Measurements from ENCODE around the gene PUM2. TPM values are rescaled to one million over a fixed set of nuclear protein-coding genes. Genes with fewer than 3 reads are reported as not detected.

Gene PUM2
- total RNA-seq, 1 experiment from 2014 or later, result 105 TPM

GRCh38 chr2:20343128-20343527 lies 7.5 kb downstream of the PUM2 start:
- POLR2A ChIA-PET, result no interaction called here
- RAD21 ChIA-PET (ENCODE audit: low non-redundant PET in 1 of 2, low total read pairs in 2 of 2, uncharacterized antibody in 2 of 2, unreplicated experiment in 2 of 2), result no interaction called here
- ATAC-seq, result peak; percentile 46; the same call in 1 of the 2 replicates

More at GRCh38 chr2:20343128-20343527, 7.5 kb downstream of the PUM2 start:
- CTCF ChIA-PET, result interaction anchor here (1.8 kb wide), 1 partner anchor 17 kb away, joined by 6 read pairs; no protein-coding TSS in a partner anchor
- Histone ChIP-seq H4K20me1 (ENCODE audit: insufficient read depth) (peaks cover 68% of the 10 kb centered on the region; the same call in 1 of the 2 replicates), H3K36me3 (ENCODE audit: control insufficient read depth in 1 of 2, insufficient read depth in 2 of 2, low read length in 2 of 2) (no peaks in the 10 kb centered on the region), H3K4me3 (replicated peaks in 1 of 2; ENCODE audit: low read depth in 1 of 2, low read length in 2 of 2) (no peak overlapping the region), H3K27me3 (ENCODE audit: insufficient read depth, low read length) (no peaks in the 10 kb centered on the region), H3K79me2 (ENCODE audit: insufficient read depth, low read length) (peaks cover 100% of the 10 kb centered on the region), H3K9ac (ENCODE audit: low read length) (no peak overlapping the region), H3K27ac (ENCODE audit: low read depth, low read length) (no peak overlapping the region), H3K4me2 (ENCODE audit: low read length) (no peak overlapping the region), H3K4me1 (ENCODE audit: control insufficient read depth in 1 of 2, insufficient read depth in 2 of 2, low read length in 2 of 2) (peaks cover 0 to 17% of the 10 kb centered on the region in 2 experiments; a peak in 1 of 4 replicates), H3K9me3 (ENCODE audit: control insufficient read depth in 1 of 2, insufficient read depth in 1 of 2, low read depth in 1 of 2, low read length in 2 of 2) (no peaks in the 10 kb centered on the region), H2AFZ (ENCODE audit: low read depth, low read length, poor library complexity, severe bottlenecking) (no peak overlapping the region), H3K9me2 (ENCODE audit: insufficient read depth) (no peaks in the 10 kb centered on the region)
- intact Hi-C loops (cut with micrococcal nuclease), result no loop called here
- TF ChIP-seq, protein P1, sequence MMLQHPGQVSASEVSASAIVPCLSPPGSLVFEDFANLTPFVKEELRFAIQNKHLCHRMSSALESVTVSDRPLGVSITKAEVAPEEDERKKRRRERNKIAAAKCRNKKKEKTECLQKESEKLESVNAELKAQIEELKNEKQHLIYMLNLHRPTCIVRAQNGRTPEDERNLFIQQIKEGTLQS (IDR thresholded peaks at IDR 0.05), result no peak
- TF ChIP-seq SIN3A (IDR thresholded peaks at IDR 0.05; ENCODE audit: low read depth) (no peak), ZFX (IDR thresholded peaks at IDR 0.05) (no peak), SRF (IDR thresholded peaks at IDR 0.05; ENCODE audit: low read depth) (no peak), REST (IDR thresholded peaks at IDR 0.05; ENCODE audit: low read depth) (no peak), JUND (IDR thresholded peaks at IDR 0.05) (no peak)
- DNase-seq (ENCODE audit: low read depth, low spot score), result no peak
- BruUV-seq (replicated peaks), result no TSS peak

Measured in HCT116 (cell line).